ENCODE data around the gene CXCR4. TPM values are rescaled to one million over a fixed set of nuclear protein-coding genes. Genes with fewer than 3 reads are reported as not detected.
"Not testable (repeated sequence)": the region's sequence is repeated elsewhere in the genome, so short reads cannot be mapped to it uniquely, and the experiment has no call there.

Gene CXCR4
- total RNA-seq, 2 donors from 2014 or later, result 26.3 to 42.2 TPM

DNA sequence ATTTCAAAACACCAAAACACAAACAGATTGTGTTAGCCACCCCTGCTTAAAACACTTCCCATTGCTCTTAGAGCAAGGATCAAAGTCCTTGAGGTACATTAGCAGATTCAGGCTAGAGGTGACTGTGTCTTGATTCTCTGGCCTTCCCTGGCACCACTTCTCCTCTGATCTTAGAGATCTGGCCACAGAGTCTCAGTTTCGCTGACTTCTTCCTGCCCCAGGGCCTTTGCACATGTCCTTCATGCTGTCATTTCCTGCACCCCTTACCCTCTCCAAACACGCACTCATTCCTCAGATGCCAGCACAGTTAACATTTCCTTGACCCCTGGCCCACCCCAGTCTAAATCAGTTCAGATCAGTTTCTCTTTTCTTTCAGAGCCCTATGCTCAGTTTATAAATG lies 16.9 kb downstream of the CXCR4 start:
- Histone ChIP-seq H3K27me3 (replicated peaks; ENCODE audit: insufficient read depth) (no peaks in the 10 kb centered on the region), H3K27ac (no peak overlapping the region), H3K4me3 (no peak overlapping the region), H3K9me3 (no peaks in the 10 kb centered on the region), H3K4me1 (ENCODE audit: control insufficient read depth in 1 of 2, low read depth in 2 of 2) (no peaks in the 10 kb centered on the region), H3K36me3 (no peaks in the 10 kb centered on the region)
- DNase-seq (ENCODE audit: low spot score) (no peak), ATAC-seq (ENCODE audit: insufficient number of reproducible peaks, low FRiP score, low read depth) (no peak)
- TF ChIP-seq, protein P1, sequence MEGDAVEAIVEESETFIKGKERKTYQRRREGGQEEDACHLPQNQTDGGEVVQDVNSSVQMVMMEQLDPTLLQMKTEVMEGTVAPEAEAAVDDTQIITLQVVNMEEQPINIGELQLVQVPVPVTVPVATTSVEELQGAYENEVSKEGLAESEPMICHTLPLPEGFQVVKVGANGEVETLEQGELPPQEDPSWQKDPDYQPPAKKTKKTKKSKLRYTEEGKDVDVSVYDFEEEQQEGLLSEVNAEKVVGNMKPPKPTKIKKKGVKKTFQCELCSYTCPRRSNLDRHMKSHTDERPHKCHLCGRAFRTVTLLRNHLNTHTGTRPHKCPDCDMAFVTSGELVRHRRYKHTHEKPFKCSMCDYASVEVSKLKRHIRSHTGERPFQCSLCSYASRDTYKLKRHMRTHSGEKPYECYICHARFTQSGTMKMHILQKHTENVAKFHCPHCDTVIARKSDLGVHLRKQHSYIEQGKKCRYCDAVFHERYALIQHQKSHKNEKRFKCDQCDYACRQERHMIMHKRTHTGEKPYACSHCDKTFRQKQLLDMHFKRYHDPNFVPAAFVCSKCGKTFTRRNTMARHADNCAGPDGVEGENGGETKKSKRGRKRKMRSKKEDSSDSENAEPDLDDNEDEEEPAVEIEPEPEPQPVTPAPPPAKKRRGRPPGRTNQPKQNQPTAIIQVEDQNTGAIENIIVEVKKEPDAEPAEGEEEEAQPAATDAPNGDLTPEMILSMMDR (IDR thresholded peaks at IDR 0.05), result no peak

DNA sequence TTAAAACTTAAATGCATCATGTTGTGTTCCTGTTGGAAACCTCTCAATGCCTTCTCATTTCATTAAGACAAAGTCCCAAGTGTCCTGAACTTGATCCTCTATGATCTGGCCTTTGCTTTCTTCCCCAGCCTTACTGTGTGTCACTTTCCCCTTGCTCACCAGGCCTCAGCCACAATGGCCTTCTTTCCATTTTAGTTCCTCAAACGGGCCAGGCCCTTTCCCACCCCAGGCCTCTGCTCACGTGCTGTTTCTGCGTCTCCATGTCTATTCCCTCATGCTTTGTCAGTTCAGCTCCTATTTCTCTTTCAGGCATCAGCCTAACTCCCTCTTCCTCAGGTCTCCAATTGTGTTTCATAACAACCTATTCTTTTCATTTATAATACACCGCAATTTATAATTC lies 19.5 kb downstream of the CXCR4 start:
- Histone ChIP-seq H3K4me1 (ENCODE audit: control insufficient read depth in 1 of 2, low read depth in 2 of 2) (no peaks in the 10 kb centered on the region), H3K9me3 (no peaks in the 10 kb centered on the region), H3K36me3 (no peaks in the 10 kb centered on the region), H3K27ac (no peak overlapping the region), H3K4me3 (no peak overlapping the region), H3K27me3 (replicated peaks; ENCODE audit: insufficient read depth) (no peaks in the 10 kb centered on the region)
- DNase-seq (ENCODE audit: low spot score) (no peak), ATAC-seq (ENCODE audit: insufficient number of reproducible peaks, low FRiP score, low read depth) (no peak)
- TF ChIP-seq, protein P1 (IDR thresholded peaks at IDR 0.05), result no peak

DNA sequence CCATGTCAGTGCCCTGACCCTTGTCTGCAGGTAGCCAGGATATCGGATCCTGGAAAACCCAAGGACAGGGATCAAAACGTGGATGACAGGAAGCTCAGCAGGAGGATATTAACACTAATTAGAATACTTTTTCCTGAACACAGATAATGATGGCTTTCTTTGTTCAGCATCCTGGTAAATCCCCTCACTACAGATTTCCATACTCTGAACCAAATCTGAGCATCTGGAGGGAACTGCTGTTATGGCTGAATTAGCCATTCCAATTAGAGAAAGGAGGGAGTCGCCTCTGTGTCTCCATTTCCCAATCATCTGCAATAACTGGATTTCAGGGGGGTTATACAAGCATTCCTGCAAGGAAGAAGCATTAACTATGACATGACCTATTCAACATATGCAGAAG lies 24.4 kb downstream of the CXCR4 start:
- Histone ChIP-seq H3K27ac (no peak overlapping the region), H3K27me3 (replicated peaks; ENCODE audit: insufficient read depth) (no peaks in the 10 kb centered on the region), H3K9me3 (no peaks in the 10 kb centered on the region), H3K4me1 (ENCODE audit: control insufficient read depth in 1 of 2, low read depth in 2 of 2) (no peaks in the 10 kb centered on the region), H3K36me3 (no peaks in the 10 kb centered on the region), H3K4me3 (no peak overlapping the region)
- DNase-seq (ENCODE audit: low spot score) (no peak), ATAC-seq (ENCODE audit: insufficient number of reproducible peaks, low FRiP score, low read depth) (no peak)
- TF ChIP-seq, protein P1 (IDR thresholded peaks at IDR 0.05), result no peak

DNA sequence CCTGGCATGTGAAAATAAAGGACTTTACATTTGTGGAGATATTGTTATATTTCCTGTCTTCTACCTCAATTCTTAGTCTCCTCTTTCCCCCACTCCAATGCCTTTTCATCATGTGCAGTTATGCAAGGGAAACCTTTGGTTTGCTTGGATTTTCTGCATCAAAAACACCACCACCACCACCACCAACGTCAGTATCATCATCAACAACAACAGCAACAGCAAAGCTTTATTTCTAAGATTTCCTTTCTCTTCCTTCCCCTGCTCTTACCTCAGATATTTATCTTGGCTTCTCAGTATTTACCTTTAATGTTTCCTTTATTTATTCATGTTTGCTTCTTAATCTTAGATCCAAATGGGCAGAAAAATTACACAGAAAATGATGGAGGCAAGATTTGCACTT lies 26.1 kb downstream of the CXCR4 start:
- ATAC-seq (ENCODE audit: insufficient number of reproducible peaks, low FRiP score, low read depth), result no peak

DNA sequence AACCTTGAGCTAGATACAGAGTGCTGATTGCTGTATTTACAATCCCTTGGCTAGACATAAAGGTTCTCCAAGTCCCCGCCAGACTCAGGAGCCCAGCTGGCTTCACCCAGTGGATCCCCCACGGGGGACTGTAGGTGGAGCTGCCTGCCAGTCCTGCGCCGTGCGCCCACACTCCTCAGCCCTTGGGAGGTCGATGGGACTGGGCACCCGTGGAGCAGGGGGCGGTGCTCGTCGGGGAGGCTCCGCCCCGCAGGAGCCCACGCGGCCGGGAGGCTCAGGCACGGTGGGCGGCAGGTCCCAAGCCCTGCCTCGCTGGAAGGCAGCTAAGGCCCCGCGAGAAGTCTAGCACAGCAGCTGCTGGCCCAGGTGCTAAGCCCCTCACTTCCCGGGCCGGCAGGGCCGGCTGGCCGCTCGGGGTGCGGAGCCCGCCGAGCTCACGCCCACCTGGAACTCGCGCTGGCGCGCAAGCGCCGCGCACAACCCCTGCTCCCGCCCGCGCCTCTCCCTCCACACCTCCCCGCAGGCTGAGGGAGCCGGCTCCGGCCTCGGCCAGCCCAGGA lies 30.0 kb downstream of the CXCR4 start:
- H3K4me3 ChIP-seq; H3K27ac ChIP-seq; ATAC-seq (ENCODE audit: insufficient number of reproducible peaks, low FRiP score, low read depth); H3K36me3 ChIP-seq; H3K4me1 ChIP-seq (ENCODE audit: control insufficient read depth in 1 of 2, low read depth in 2 of 2); DNase-seq (ENCODE audit: low spot score); H3K27me3 ChIP-seq (replicated peaks; ENCODE audit: insufficient read depth); H3K9me3 ChIP-seq: not testable (repeated sequence)

More for the DNA sequence above, 26.1 kb downstream of the CXCR4 start:
- H3K27me3 ChIP-seq (replicated peaks; ENCODE audit: insufficient read depth), result no peaks in the 10 kb centered on the region
- no peaks in the 10 kb centered on the region for H3K9me3 ChIP-seq
- TF ChIP-seq, protein P1 (IDR thresholded peaks at IDR 0.05), result no peak
- no peak overlapping the region for H3K4me3 ChIP-seq
- H3K36me3 ChIP-seq, result no peaks in the 10 kb centered on the region
- no peaks in the 10 kb centered on the region for H3K4me1 ChIP-seq (ENCODE audit: control insufficient read depth in 1 of 2, low read depth in 2 of 2)
- no peak for DNase-seq (ENCODE audit: low spot score)
- H3K27ac ChIP-seq, result no peak overlapping the region

Measured in thoracic aorta (tissue), 2 donors.